DMS79 (cell line): ENCODE measurements around the gene TEX48.
A peak's percentile ranks its signal among the peaks of the same experiment; 100 is the strongest.

Experiments used
- DNase-seq: peaks from one replicate; lab custom pipeline; 2025; lab: John Stamatoyannopoulos, UW

TEX48 gene

GRCh38 chr9:114681594-114682332, at the start of gene TEX48:
Gene TEX48, minus strand, starts transcription at chr9:114682192. Its CDS starts 10,469 bp downstream, at chr9:114671723.
- no peak for DNase-seq

- no peak for DNase-seq
Observed at GRCh38 chr9:114731701-114732100, 49.7 kb upstream of the TEX48 start.

GRCh38 chr9:114729706-114730105, 47.7 kb upstream of the TEX48 start:
- no peak for DNase-seq

- no peak for DNase-seq
Observed at GRCh38 chr9:114725930-114726329, 43.9 kb upstream of the TEX48 start.

GRCh38 chr9:114724744-114725143, 42.8 kb upstream of the TEX48 start:
- no peak for DNase-seq

- no peak for DNase-seq
Observed at GRCh38 chr9:114723931-114724330, 41.9 kb upstream of the TEX48 start.

GRCh38 chr9:114722937-114723620, 41.1 kb upstream of the TEX48 start:
- no peak for DNase-seq

- no peak for DNase-seq
Observed at GRCh38 chr9:114722081-114722621, 40.2 kb upstream of the TEX48 start.

GRCh38 chr9:114721491-114722079, 39.6 kb upstream of the TEX48 start:
- DNase-seq, result no peak

- no peak for DNase-seq
Observed at GRCh38 chr9:114720086-114720676, 38.2 kb upstream of the TEX48 start.

GRCh38 chr9:114719290-114719689, 37.3 kb upstream of the TEX48 start:
- peak; percentile 86 for DNase-seq

- DNase-seq, result no peak
Observed at GRCh38 chr9:114718801-114719221, 36.8 kb upstream of the TEX48 start.

GRCh38 chr9:114717908-114718486, 36.0 kb upstream of the TEX48 start:
- no peak for DNase-seq

- DNase-seq, result no peak
Observed at GRCh38 chr9:114709636-114710035, 27.6 kb upstream of the TEX48 start.

- no peak for DNase-seq
Observed at GRCh38 chr9:114706711-114707110, 24.7 kb upstream of the TEX48 start.

GRCh38 chr9:114701988-114702387, 20.0 kb upstream of the TEX48 start:
- DNase-seq, result no peak

- DNase-seq, result no peak
Observed at GRCh38 chr9:114697951-114698351, 16.0 kb upstream of the TEX48 start.

GRCh38 chr9:114696814-114697544, 15.0 kb upstream of the TEX48 start:
- DNase-seq, result no peak

GRCh38 chr9:114695948-114696347, 14.0 kb upstream of the TEX48 start:
- DNase-seq, result no peak

- no peak for DNase-seq
Observed at GRCh38 chr9:114694719-114695269, 12.8 kb upstream of the TEX48 start.

- no peak for DNase-seq
Observed at GRCh38 chr9:114694146-114694545, 12.2 kb upstream of the TEX48 start.
